Measurements from ENCODE around the gene FANCI.

- TF ChIP-seq CTCF (IDR thresholded peaks at IDR 0.05) (no peak), EP300 (IDR thresholded peaks at IDR 0.05) (no peak)
Measured at GRCh38 chr15:89197503-89197971, 46.2 kb upstream of the FANCI start.

All from sigmoid colon (tissue), 4 donors.